Measurements from ENCODE around the gene USPL1.

- TF ChIP-seq EZH2 (IDR thresholded peaks at IDR 0.05; ENCODE audit: insufficient read depth, poor library complexity, severe bottlenecking) (no peak), EZH2phosphoT487 (IDR thresholded peaks at IDR 0.05; ENCODE audit: insufficient read depth, low read depth) (no peak)
These were observed 80.8 kb downstream of the USPL1 start for GRCh38 chr13:30698488-30699005.
